GM12801 (cell line): ENCODE measurements around the gene C6.

Experiments
- CTCF ChIP-seq: IDR thresholded peaks from one replicate; pipeline ENCODE4 v1.5.1; 2011; ENCODE audit warnings: control low read depth; ENCODE audit not compliant: insufficient read length; ENCODE audit errors: extremely low read depth

The C6 gene

GRCh38 chr5:41182666-41183065 is 30.7 kb downstream of the C6 start:
- TF ChIP-seq CTCF, result no peak

- no peak for TF ChIP-seq CTCF
Measured at GRCh38 chr5:41181691-41182564, 31.4 kb downstream of the C6 start.

- no peak for TF ChIP-seq CTCF
Measured at GRCh38 chr5:41176952-41177351, 36.4 kb downstream of the C6 start.

- no peak for TF ChIP-seq CTCF
Measured at GRCh38 chr5:41172012-41172411, 41.3 kb downstream of the C6 start.

GRCh38 chr5:41161271-41161670 is 52.1 kb downstream of the C6 start:
- no peak for TF ChIP-seq CTCF

- no peak for TF ChIP-seq CTCF
Measured at GRCh38 chr5:41157272-41157894, 55.9 kb downstream of the C6 start.

GRCh38 chr5:41156739-41157138 is 56.6 kb downstream of the C6 start:
- TF ChIP-seq CTCF, result no peak
